HepG2 (cell line): Measurements from ENCODE around the gene XPOT. TPM values are rescaled to one million over a fixed set of nuclear protein-coding genes. Genes with fewer than 3 reads are reported as not detected.

Experiments
- JUND ChIP-seq: sonication (generic); formaldehyde crosslinking; IDR thresholded peaks from 2 replicates; pipeline ENCODE4 v1.8.0; 2022; ENCODE audit warnings: mild to moderate bottlenecking, missing genetic modification reagents
- KDM3A ChIP-seq: IDR thresholded peaks from 2 replicates; pipeline ENCODE4 v1.6.1; 2018; ENCODE audit warnings: low read depth, missing compliant biosample characterization
- NRL ChIP-seq: sonication (generic); formaldehyde crosslinking; IDR thresholded peaks from 2 replicates; pipeline ENCODE4 v1.5.0; 2020; ENCODE audit warnings: missing genetic modification reagents, mild to moderate bottlenecking, moderate library complexity, borderline replicate concordance
- SAP130 ChIP-seq: IDR thresholded peaks from 2 replicates; pipeline ENCODE4 v1.6.1; 2016; ENCODE audit warnings: low read depth
- SETDB1 ChIP-seq: sonication (generic); formaldehyde crosslinking; IDR thresholded peaks from 2 replicates; pipeline ENCODE4 v1.5.1; 2020; ENCODE audit warnings: missing genetic modification reagents, mild to moderate bottlenecking, borderline replicate concordance
- SMAD1 ChIP-seq: sonication (generic); formaldehyde crosslinking; IDR thresholded peaks from 2 replicates; pipeline ENCODE4 v1.4.0; 2020; ENCODE audit warnings: missing genetic modification reagents, low read depth, mild to moderate bottlenecking, borderline replicate concordance
- SP140L ChIP-seq: sonication (generic); formaldehyde crosslinking; IDR thresholded peaks from 2 replicates; pipeline ENCODE4 v1.4.0; 2020; ENCODE audit warnings: missing genetic modification reagents, borderline replicate concordance
- TP53 ChIP-seq: sonication (generic); formaldehyde crosslinking; conservative IDR thresholded peaks from 2 replicates; pipeline ENCODE4 v1.4.0; 2020; ENCODE audit warnings: missing genetic modification reagents
- ZIK1 ChIP-seq: sonication (generic); formaldehyde crosslinking; IDR thresholded peaks from 2 replicates; pipeline ENCODE4 v1.5.0; 2020; ENCODE audit warnings: mild to moderate bottlenecking, low read depth, missing genetic modification reagents, borderline replicate concordance
- ZNF24 ChIP-seq: fragments of 450-650 bp; IDR thresholded peaks from 2 replicates; pipeline ENCODE4 v1.6.1; 2017; ENCODE audit warnings: antibody characterized with exemption, mild to moderate bottlenecking
- ZNF251 ChIP-seq: sonication (generic); formaldehyde crosslinking; IDR thresholded peaks from 2 replicates; pipeline ENCODE4 v1.9.0; 2021; ENCODE audit warnings: mild to moderate bottlenecking, missing genetic modification reagents
- ZNF292 ChIP-seq: sonication (generic); formaldehyde crosslinking; IDR thresholded peaks from 2 replicates; pipeline ENCODE4 v1.8.1; 2022; ENCODE audit warnings: mild to moderate bottlenecking, low read depth, missing genetic modification reagents, borderline replicate concordance
- ZNF552 ChIP-seq: sonication (generic); formaldehyde crosslinking; IDR thresholded peaks from 2 replicates; pipeline ENCODE4 v1.9.0; 2022; ENCODE audit warnings: missing genetic modification reagents, mild to moderate bottlenecking, borderline replicate concordance
- polyA plus RNA-seq, 8 experiments: library from polyadenylated mRNA; depleted of rRNA in 3 of 8; stranded (reverse) in 7 of 8; unstranded in 1 of 8; fragments of >200 nt; fragmentation: Illumina TruSeq in 4 of 8; extraction: Trizol in 4 of 8; gene quantifications; 2 replicates each; pipeline versions ENCODE4 v1.2.1 to v1.2.3, GENCODE V29; 2011 to 2016; ENCODE audit warnings: low read depth in 4 of 8, missing spikeins in 1 of 8, mixed read lengths in 1 of 8; ENCODE audit not compliant: insufficient read depth in 1 of 8
- total RNA-seq, 5 experiments: library from RNA; depleted of rRNA; stranded (reverse); fragments of >200 nt; fragmentation: Illumina TruSeq; extraction: Trizol; gene quantifications; 2 replicates each; pipeline ENCODE4 v1.2.3, GENCODE V29; 2016; ENCODE audit warnings: low read depth in 1 of 5
- TF ChIP-seq, protein P1 (sequence below): sonication (generic); formaldehyde crosslinking; IDR thresholded peaks from 2 replicates; pipeline ENCODE4 v1.5.1; 2020; ENCODE audit warnings: missing genetic modification reagents, mild to moderate bottlenecking, borderline replicate concordance
- TF ChIP-seq, protein P2 (sequence below): sonication (generic); formaldehyde crosslinking; IDR thresholded peaks from 2 replicates; pipeline ENCODE4 v1.4.0; 2020; ENCODE audit warnings: mild to moderate bottlenecking, missing genetic modification reagents
- TF ChIP-seq, protein P3 (sequence below): sonication (generic); formaldehyde crosslinking; IDR thresholded peaks from 2 replicates; pipeline ENCODE4 v1.4.0; 2020; ENCODE audit warnings: missing genetic modification reagents, borderline replicate concordance
- TF ChIP-seq, protein P4 (sequence below), 2 experiments: sonication (generic) in 1 of 2; formaldehyde crosslinking in 1 of 2; IDR thresholded peaks; 2 replicates each; pipeline versions ENCODE4 v1.4.0 to v1.6.1; 2018 to 2020; ENCODE audit warnings: missing genetic modification reagents in 2 of 2, borderline replicate concordance in 1 of 2, low read depth in 1 of 2, mild to moderate bottlenecking in 1 of 2, missing biosample characterization in 1 of 2
- TF ChIP-seq, protein P5 (sequence below): sonication (generic); formaldehyde crosslinking; conservative IDR thresholded peaks from 2 replicates; pipeline ENCODE4 v1.8.1; 2023; ENCODE audit warnings: missing genetic modification reagents
- TF ChIP-seq, protein P6 (sequence below): sonication (generic); formaldehyde crosslinking; IDR thresholded peaks from 2 replicates; pipeline ENCODE4 v1.5.0; 2020; ENCODE audit warnings: missing genetic modification reagents

XPOT gene
- total and polyA plus RNA-seq, 2 of the 13 experiments (the other 11 are each of a cell fraction or from before 2014, with no cell fraction given) = 93.8 to 102 TPM

DNA sequence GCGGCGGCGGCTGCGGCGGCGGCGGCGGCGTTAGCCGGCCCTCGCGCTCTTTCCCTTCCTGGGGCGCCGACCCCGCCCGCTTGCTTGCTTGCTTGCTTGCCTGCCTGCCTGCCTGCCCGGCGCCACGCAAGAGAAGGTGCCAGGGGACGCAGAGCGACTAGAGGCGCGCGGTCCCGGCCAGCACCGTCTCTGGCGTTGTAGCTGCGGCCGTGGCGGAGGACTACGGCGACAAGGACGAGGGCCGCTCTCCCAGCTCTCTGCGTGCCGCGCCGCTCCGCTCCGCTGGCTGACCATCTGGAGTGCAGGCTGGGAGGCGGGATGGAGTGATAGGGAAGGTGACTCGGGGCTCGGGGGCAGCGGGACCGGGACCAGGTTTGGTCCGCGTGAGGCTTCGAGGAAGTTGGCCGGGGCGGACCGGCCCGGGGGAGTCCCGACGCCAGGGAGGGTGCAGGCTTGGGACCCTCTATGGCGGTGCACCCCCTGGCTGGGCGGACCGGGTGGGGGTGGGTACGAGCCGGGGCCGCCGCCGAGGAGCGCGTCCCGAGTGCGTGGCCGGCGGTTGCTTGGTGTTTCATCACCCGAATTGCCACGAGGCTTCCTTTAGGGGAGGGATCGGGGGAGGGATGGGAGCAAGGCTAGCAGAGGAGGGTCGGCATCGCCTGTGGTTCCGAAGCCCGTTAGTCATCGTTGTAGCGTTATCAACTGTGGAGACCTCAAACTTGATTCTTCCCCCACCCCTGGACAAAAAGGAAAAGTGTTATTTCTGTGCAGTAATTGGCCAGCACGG lies 471 bp downstream of the XPOT start (continued):
- TF ChIP-seq, protein P1, sequence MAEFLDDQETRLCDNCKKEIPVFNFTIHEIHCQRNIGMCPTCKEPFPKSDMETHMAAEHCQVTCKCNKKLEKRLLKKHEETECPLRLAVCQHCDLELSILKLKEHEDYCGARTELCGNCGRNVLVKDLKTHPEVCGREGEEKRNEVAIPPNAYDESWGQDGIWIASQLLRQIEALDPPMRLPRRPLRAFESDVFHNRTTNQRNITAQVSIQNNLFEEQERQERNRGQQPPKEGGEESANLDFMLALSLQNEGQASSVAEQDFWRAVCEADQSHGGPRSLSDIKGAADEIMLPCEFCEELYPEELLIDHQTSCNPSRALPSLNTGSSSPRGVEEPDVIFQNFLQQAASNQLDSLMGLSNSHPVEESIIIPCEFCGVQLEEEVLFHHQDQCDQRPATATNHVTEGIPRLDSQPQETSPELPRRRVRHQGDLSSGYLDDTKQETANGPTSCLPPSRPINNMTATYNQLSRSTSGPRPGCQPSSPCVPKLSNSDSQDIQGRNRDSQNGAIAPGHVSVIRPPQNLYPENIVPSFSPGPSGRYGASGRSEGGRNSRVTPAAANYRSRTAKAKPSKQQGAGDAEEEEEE = 0 out of 2 replicates have a peak, but pooled peaks have one; percentile 39
- TF ChIP-seq, protein P2, sequence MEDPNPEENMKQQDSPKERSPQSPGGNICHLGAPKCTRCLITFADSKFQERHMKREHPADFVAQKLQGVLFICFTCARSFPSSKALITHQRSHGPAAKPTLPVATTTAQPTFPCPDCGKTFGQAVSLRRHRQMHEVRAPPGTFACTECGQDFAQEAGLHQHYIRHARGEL (CRISPR knock-in tag) = 0 out of 2 replicates have a peak, but pooled peaks have one; percentile 18
- no peak for TF ChIP-seq ZNF251 (CRISPR knock-in tag)
- TF ChIP-seq ZNF552 (CRISPR knock-in tag) = 0 out of 2 replicates have a peak, but pooled peaks have one; percentile 38
- TF ChIP-seq ZIK1 (CRISPR knock-in tag) = peak; percentile 28; the same call in 1 of the 2 replicates
- no peak for TF ChIP-seq SETDB1 (CRISPR knock-in tag)
- no peak for TF ChIP-seq SMAD1 (CRISPR knock-in tag)
- no peak; the same call in 1 of the 2 replicates for TF ChIP-seq NRL (CRISPR knock-in tag)
- peak; percentile 82; the same call in 1 of the 2 replicates for TF ChIP-seq TP53 (CRISPR knock-in tag)
- no peak for TF ChIP-seq SP140L
- TF ChIP-seq, protein P3, sequence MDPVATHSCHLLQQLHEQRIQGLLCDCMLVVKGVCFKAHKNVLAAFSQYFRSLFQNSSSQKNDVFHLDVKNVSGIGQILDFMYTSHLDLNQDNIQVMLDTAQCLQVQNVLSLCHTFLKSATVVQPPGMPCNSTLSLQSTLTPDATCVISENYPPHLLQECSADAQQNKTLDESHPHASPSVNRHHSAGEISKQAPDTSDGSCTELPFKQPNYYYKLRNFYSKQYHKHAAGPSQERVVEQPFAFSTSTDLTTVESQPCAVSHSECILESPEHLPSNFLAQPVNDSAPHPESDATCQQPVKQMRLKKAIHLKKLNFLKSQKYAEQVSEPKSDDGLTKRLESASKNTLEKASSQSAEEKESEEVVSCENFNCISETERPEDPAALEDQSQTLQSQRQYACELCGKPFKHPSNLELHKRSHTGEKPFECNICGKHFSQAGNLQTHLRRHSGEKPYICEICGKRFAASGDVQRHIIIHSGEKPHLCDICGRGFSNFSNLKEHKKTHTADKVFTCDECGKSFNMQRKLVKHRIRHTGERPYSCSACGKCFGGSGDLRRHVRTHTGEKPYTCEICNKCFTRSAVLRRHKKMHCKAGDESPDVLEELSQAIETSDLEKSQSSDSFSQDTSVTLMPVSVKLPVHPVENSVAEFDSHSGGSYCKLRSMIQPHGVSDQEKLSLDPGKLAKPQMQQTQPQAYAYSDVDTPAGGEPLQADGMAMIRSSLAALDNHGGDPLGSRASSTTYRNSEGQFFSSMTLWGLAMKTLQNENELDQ (CRISPR knock-in tag) = no peak
- TF ChIP-seq, protein P4, sequence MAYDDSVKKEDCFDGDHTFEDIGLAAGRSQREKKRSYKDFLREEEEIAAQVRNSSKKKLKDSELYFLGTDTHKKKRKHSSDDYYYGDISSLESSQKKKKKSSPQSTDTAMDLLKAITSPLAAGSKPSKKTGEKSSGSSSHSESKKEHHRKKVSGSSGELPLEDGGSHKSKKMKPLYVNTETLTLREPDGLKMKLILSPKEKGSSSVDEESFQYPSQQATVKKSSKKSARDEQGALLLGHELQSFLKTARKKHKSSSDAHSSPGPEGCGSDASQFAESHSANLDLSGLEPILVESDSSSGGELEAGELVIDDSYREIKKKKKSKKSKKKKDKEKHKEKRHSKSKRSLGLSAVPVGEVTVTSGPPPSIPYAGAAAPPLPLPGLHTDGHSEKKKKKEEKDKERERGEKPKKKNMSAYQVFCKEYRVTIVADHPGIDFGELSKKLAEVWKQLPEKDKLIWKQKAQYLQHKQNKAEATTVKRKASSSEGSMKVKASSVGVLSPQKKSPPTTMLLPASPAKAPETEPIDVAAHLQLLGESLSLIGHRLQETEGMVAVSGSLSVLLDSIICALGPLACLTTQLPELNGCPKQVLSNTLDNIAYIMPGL (CRISPR knock-in tag; IDR thresholded peaks at IDR 0.05; ENCODE audit: borderline replicate concordance in 1 of 2, low read depth in 1 of 2) = peak; percentile 58 to 87
- TF ChIP-seq ZNF292 = peak; percentile 92
- no peak for TF ChIP-seq ZNF24
- TF ChIP-seq SAP130 (CRISPR knock-in tag) = peak; percentile 60
- TF ChIP-seq, protein P5, sequence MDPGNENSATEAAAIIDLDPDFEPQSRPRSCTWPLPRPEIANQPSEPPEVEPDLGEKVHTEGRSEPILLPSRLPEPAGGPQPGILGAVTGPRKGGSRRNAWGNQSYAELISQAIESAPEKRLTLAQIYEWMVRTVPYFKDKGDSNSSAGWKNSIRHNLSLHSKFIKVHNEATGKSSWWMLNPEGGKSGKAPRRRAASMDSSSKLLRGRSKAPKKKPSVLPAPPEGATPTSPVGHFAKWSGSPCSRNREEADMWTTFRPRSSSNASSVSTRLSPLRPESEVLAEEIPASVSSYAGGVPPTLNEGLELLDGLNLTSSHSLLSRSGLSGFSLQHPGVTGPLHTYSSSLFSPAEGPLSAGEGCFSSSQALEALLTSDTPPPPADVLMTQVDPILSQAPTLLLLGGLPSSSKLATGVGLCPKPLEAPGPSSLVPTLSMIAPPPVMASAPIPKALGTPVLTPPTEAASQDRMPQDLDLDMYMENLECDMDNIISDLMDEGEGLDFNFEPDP (CRISPR knock-in tag) = no peak
- TF ChIP-seq, protein P6, sequence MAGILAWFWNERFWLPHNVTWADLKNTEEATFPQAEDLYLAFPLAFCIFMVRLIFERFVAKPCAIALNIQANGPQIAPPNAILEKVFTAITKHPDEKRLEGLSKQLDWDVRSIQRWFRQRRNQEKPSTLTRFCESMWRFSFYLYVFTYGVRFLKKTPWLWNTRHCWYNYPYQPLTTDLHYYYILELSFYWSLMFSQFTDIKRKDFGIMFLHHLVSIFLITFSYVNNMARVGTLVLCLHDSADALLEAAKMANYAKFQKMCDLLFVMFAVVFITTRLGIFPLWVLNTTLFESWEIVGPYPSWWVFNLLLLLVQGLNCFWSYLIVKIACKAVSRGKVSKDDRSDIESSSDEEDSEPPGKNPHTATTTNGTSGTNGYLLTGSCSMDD (CRISPR knock-in tag) = peak; percentile 72; the same call in 1 of the 2 replicates
- TF ChIP-seq JUND (CRISPR knock-in tag) = peak; percentile 54
- peak; percentile 43; the same call in 1 of the 2 replicates for TF ChIP-seq KDM3A (CRISPR knock-in tag)
